Upper lobe of right lung (tissue), 1 donor: ENCODE measurements around the gene PKP1. TPM values are rescaled to one million over a fixed set of nuclear protein-coding genes. Genes with fewer than 3 reads are reported as not detected.

Experiments
- ATAC-seq: fragments of 200-7000 bp; cut with Tn5 transposase; one replicate; pipeline ENCODE4 v1.9.1; 2020; ENCODE audit warnings: mild to moderate bottlenecking, moderate library complexity
- DNase-seq: peaks from one replicate; pipeline ENCODE4 v3.0.0-alpha.2; 2020
- H3K27ac ChIP-seq: fragments of 200-600 bp; one replicate; pipeline ENCODE4 v1.8.0; 2022
- H3K27me3 ChIP-seq: fragments of 200-600 bp; one replicate; pipeline ENCODE4 v1.8.0; 2022; ENCODE audit warnings: mild to moderate bottlenecking
- H3K36me3 ChIP-seq: fragments of 200-600 bp; one replicate; pipeline ENCODE4 v1.8.0; 2022
- H3K4me1 ChIP-seq: fragments of 200-600 bp; one replicate; pipeline ENCODE4 v1.8.0; 2022
- H3K4me3 ChIP-seq: fragments of 200-600 bp; one replicate; pipeline ENCODE4 v1.8.0; 2022; ENCODE audit warnings: mild to moderate bottlenecking
- H3K9me3 ChIP-seq: fragments of 200-600 bp; one replicate; pipeline ENCODE4 v1.8.0; 2022
- intact Hi-C: fragments of 100-400 bp; cut with DNase I; formaldehyde crosslinking; loops from one replicate; pipeline ENCODE4 v1.11.0; 2022
- total RNA-seq: library from RNA; stranded (reverse); fragmentation: NEBNext Ultra II Directional; extraction: Animal tissue kit (Norgen Biotek cat#: 25700); gene quantifications from one replicate; pipeline ENCODE4 v1.2.1, GENCODE V29; 2021
- TF ChIP-seq, protein P1 (sequence below): fragments of 200-600 bp; IDR thresholded peaks from one replicate; pipeline ENCODE4 v1.8.0; 2022; ENCODE audit warnings: antibody characterized with exemption
- donor health status: DM: no; HTN: yes; CAD: no; lungs with severe emphysema.

The PKP1 gene
- total RNA-seq, 1 donor from 2014 or later, result 0.69 TPM

GRCh38 chr1:201359873-201360210, 76.5 kb downstream of the PKP1 start:
- intact Hi-C loops, result loop anchor here (5.0 kb wide), 1 partner anchor 108 kb away; no protein-coding TSS in a partner anchor
- H3K9me3 ChIP-seq, result no peaks in the 10 kb centered on the region
- ATAC-seq, result no peak
- H3K4me1 ChIP-seq, result no peaks in the 10 kb centered on the region
- no peaks in the 10 kb centered on the region for H3K36me3 ChIP-seq
- DNase-seq, result peak; percentile 21
- TF ChIP-seq, protein P1, sequence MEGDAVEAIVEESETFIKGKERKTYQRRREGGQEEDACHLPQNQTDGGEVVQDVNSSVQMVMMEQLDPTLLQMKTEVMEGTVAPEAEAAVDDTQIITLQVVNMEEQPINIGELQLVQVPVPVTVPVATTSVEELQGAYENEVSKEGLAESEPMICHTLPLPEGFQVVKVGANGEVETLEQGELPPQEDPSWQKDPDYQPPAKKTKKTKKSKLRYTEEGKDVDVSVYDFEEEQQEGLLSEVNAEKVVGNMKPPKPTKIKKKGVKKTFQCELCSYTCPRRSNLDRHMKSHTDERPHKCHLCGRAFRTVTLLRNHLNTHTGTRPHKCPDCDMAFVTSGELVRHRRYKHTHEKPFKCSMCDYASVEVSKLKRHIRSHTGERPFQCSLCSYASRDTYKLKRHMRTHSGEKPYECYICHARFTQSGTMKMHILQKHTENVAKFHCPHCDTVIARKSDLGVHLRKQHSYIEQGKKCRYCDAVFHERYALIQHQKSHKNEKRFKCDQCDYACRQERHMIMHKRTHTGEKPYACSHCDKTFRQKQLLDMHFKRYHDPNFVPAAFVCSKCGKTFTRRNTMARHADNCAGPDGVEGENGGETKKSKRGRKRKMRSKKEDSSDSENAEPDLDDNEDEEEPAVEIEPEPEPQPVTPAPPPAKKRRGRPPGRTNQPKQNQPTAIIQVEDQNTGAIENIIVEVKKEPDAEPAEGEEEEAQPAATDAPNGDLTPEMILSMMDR, result no peak
- H3K4me3 ChIP-seq, result no peak overlapping the region
- no peaks in the 10 kb centered on the region for H3K27me3 ChIP-seq
- H3K27ac ChIP-seq, result no peak overlapping the region

DNA sequence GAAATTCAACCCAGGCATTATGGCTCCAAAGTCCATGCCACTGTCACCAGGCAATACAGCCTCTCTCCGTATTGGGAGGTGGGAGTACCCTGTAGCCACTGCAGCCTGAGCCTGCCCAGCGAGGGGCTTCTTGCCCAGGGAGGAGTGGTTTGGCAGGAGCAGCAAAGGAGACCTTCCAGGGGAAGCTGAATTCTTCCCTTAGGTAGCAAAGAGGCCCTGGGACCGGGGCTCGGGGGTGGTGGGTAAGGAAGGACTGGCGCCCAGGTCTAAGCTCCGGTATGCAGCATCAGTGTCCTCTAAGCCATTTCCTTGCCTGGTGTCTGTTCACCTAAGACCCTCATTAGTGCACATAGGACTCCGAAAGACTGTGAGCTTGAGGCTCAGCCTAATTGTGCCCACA, 77.2 kb downstream of the PKP1 start:
- Histone ChIP-seq H3K27ac (no peak overlapping the region), H3K27me3 (no peaks in the 10 kb centered on the region), H3K36me3 (no peaks in the 10 kb centered on the region), H3K4me1 (no peaks in the 10 kb centered on the region), H3K4me3 (no peak overlapping the region), H3K9me3 (no peaks in the 10 kb centered on the region)
- ATAC-seq (no peak), DNase-seq (peak; percentile 39)
- TF ChIP-seq, protein P1, result no peak
- intact Hi-C loops, result loop anchor here (5.0 kb wide), 1 partner anchor 108 kb away; no protein-coding TSS in a partner anchor

GRCh38 chr1:201360901-201361651, 77.8 kb downstream of the PKP1 start:
- ATAC-seq, result no peak
- no peaks in the 10 kb centered on the region for H3K9me3 ChIP-seq
- no peak overlapping the region for H3K4me3 ChIP-seq
- TF ChIP-seq, protein P1, result no peak
- H3K27ac ChIP-seq, result no peak overlapping the region
- DNase-seq, result peak; percentile 55
- no peaks in the 10 kb centered on the region for H3K36me3 ChIP-seq
- intact Hi-C loops, result loop anchor here (5.0 kb wide), 1 partner anchor 109 kb away; no protein-coding TSS in a partner anchor
- H3K27me3 ChIP-seq, result no peaks in the 10 kb centered on the region
- H3K4me1 ChIP-seq, result no peaks in the 10 kb centered on the region

DNA sequence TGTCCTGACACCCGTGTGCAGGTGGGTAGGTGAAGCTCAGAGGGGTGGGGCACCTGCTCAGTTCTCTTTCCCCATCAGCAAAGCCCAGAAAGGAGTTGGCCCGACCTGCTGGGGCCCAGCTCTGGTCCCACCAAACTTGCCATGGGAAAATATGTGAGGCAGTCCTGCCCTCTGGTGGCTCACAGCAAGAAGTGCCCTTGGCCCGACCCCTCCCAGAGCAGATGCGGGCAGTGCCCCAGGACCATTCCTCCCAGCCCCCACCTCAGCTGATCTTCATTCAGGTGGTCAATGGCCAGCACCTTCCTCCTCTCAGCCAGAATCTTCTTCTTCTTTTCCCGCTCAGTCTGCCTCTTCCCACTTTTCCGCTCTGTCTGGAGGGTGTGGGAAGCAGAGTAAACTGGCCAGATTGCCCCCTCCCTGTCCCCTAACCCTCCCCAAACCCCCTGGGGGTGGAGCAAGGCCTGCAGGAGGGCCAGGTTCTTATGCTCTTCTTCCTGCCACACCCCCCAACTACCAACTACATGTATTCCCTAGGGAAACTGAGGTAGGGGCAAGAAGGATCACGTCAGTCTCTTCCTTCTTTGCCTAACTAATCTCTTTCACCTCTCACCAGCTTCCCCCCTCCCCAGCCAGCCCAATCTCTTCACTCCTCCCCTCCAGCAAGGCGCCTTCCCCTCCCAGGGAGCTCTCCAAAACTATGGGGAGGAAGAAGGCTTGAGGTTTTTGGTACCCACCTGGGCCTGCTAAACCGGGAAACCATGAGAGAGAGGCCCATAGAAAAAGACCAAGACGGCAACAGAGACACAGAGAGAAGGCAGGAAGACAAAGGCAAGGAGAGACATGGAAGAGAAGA, 78.6 kb downstream of the PKP1 start:
- no peaks in the 10 kb centered on the region for H3K36me3 ChIP-seq
- TF ChIP-seq, protein P1, result peak; percentile 80
- no peak overlapping the region for H3K4me3 ChIP-seq
- intact Hi-C loops, result loop anchor here (5.0 kb wide), 1 partner anchor 110 kb away; no protein-coding TSS in a partner anchor
- peak; percentile 63 for ATAC-seq
- DNase-seq, result peak; percentile 68
- no peaks in the 10 kb centered on the region for H3K9me3 ChIP-seq
- H3K27me3 ChIP-seq, result no peaks in the 10 kb centered on the region
- no peak overlapping the region for H3K27ac ChIP-seq
- H3K4me1 ChIP-seq, result no peaks in the 10 kb centered on the region

- no peak overlapping the region for H3K27ac ChIP-seq
- peak; percentile 48 for DNase-seq
- intact Hi-C loops, result loop anchor here (5.0 kb wide), 1 partner anchor 111 kb away; no protein-coding TSS in a partner anchor
- TF ChIP-seq, protein P1, result no peak
- H3K27me3 ChIP-seq, result no peaks in the 10 kb centered on the region
- no peak for ATAC-seq
- H3K4me1 ChIP-seq, result no peaks in the 10 kb centered on the region
- no peaks in the 10 kb centered on the region for H3K9me3 ChIP-seq
- no peak overlapping the region for H3K4me3 ChIP-seq
- no peaks in the 10 kb centered on the region for H3K36me3 ChIP-seq
Measured at GRCh38 chr1:201362906-201363305, 79.6 kb downstream of the PKP1 start.
